Measurements from ENCODE around the gene PALD1. TPM values are rescaled to one million over a fixed set of nuclear protein-coding genes. Genes with fewer than 3 reads are reported as not detected.

PALD1 gene
- total RNA-seq, 1 donor from 2014 or later = 7.8 TPM

- DNase-seq (ENCODE audit: low spot score) (no peak), ATAC-seq (no peak)
- intact Hi-C loops (cut with DNase I) = no loop called here
These were observed 20.6 kb downstream of the PALD1 start for GRCh38 chr10:70498970-70499835.

GRCh38 chr10:70499836-70500167, 21.2 kb downstream of the PALD1 start:
- intact Hi-C loops (cut with DNase I) = no loop called here
- DNase-seq (ENCODE audit: low spot score) = no peak
- no peak for ATAC-seq

- intact Hi-C loops (cut with DNase I) = no loop called here
- DNase-seq (ENCODE audit: low spot score) (no peak), ATAC-seq (peak; percentile 11)
These were observed 21.8 kb downstream of the PALD1 start for GRCh38 chr10:70500368-70500767.

- ATAC-seq = peak; percentile 31
- no peak for DNase-seq (ENCODE audit: low spot score)
- intact Hi-C loops (cut with DNase I) = no loop called here
These were observed 22.3 kb downstream of the PALD1 start for GRCh38 chr10:70500812-70501301.

- intact Hi-C loops (cut with DNase I) = no loop called here
- DNase-seq (ENCODE audit: low spot score) = no peak
- no peak for ATAC-seq
These were observed 23.8 kb downstream of the PALD1 start for GRCh38 chr10:70502406-70502805.

GRCh38 chr10:70503776-70504175, 25.2 kb downstream of the PALD1 start:
- DNase-seq (ENCODE audit: low spot score) (no peak), ATAC-seq (peak; percentile 74)
- intact Hi-C loops (cut with DNase I) = no loop called here

GRCh38 chr10:70504521-70505358, 26.2 kb downstream of the PALD1 start:
- DNase-seq (ENCODE audit: low spot score) = no peak
- no peak for ATAC-seq
- intact Hi-C loops (cut with DNase I) = no loop called here

- intact Hi-C loops (cut with DNase I) = no loop called here
- no peak for ATAC-seq
- DNase-seq (ENCODE audit: low spot score) = no peak
These were observed 27.3 kb downstream of the PALD1 start for GRCh38 chr10:70505908-70506307.

- DNase-seq (ENCODE audit: low spot score) (no peak), ATAC-seq (no peak)
- intact Hi-C loops (cut with DNase I) = no loop called here
These were observed 29.4 kb downstream of the PALD1 start for GRCh38 chr10:70507966-70508365.

- ATAC-seq = peak; percentile 78
- DNase-seq (ENCODE audit: low spot score) = no peak
- intact Hi-C loops (cut with DNase I) = no loop called here
These were observed 30.6 kb downstream of the PALD1 start for GRCh38 chr10:70508912-70509756.

- DNase-seq (ENCODE audit: low spot score) (no peak), ATAC-seq (peak; percentile 11)
- intact Hi-C loops (cut with DNase I) = no loop called here
These were observed 31.2 kb downstream of the PALD1 start for GRCh38 chr10:70509757-70510147.

- no peak for DNase-seq (ENCODE audit: low spot score)
- no peak for ATAC-seq
- intact Hi-C loops (cut with DNase I) = no loop called here
These were observed 31.9 kb downstream of the PALD1 start for GRCh38 chr10:70510453-70510852.

GRCh38 chr10:70510904-70511303, 32.3 kb downstream of the PALD1 start:
- DNase-seq (ENCODE audit: low spot score) = no peak
- ATAC-seq = peak; percentile 3
- intact Hi-C loops (cut with DNase I) = no loop called here

GRCh38 chr10:70512149-70512639, 33.6 kb downstream of the PALD1 start:
- ATAC-seq = peak; percentile 54
- DNase-seq (ENCODE audit: low spot score) = no peak
- intact Hi-C loops (cut with DNase I) = no loop called here

GRCh38 chr10:70513848-70514309, 35.3 kb downstream of the PALD1 start:
- intact Hi-C loops (cut with DNase I) = no loop called here
- DNase-seq (ENCODE audit: low spot score) (no peak), ATAC-seq (no peak)

- ATAC-seq (no peak), DNase-seq (ENCODE audit: low spot score) (no peak)
- intact Hi-C loops (cut with DNase I) = no loop called here
These were observed 36.0 kb downstream of the PALD1 start for GRCh38 chr10:70514591-70514990.

GRCh38 chr10:70515035-70515667, 36.6 kb downstream of the PALD1 start:
- intact Hi-C loops (cut with DNase I) = no loop called here
- ATAC-seq (no peak), DNase-seq (ENCODE audit: low spot score) (no peak)

- DNase-seq (ENCODE audit: low spot score) (no peak), ATAC-seq (no peak)
- intact Hi-C loops (cut with DNase I) = no loop called here
These were observed 40.1 kb downstream of the PALD1 start for GRCh38 chr10:70518695-70519094.

- ATAC-seq = no peak
- intact Hi-C loops (cut with DNase I) = no loop called here
- no peak for DNase-seq (ENCODE audit: low spot score)
These were observed 44.5 kb downstream of the PALD1 start for GRCh38 chr10:70523057-70523456.
